Measurements from ENCODE around the gene PRKAR1A. TPM values are rescaled to one million over a fixed set of nuclear protein-coding genes. Genes with fewer than 3 reads are reported as not detected.
"Not testable (repeated sequence)": the region's sequence is repeated elsewhere in the genome, so short reads cannot be mapped to it uniquely, and the experiment has no call there.

PRKAR1A gene
- total RNA-seq, 2 experiments from 2014 or later, result 200 to 203 TPM

- POLR2A ChIA-PET, result no interaction called here
- DNase-seq, result no peak
- H3K36me3 Mint-ChIP-seq (ENCODE audit: low read depth), result no peaks in the 10 kb centered on the region
- H3K4me3 Mint-ChIP-seq, result no peak overlapping the region
- H3K4me1 Mint-ChIP-seq, result no peaks in the 10 kb centered on the region
- H3K27ac Mint-ChIP-seq, result no peak overlapping the region
- CTCF ChIA-PET, result no interaction called here
- no peaks in the 10 kb centered on the region for H3K9me3 Mint-ChIP-seq
- peaks cover 7% of the 10 kb centered on the region for H3K27me3 Mint-ChIP-seq
These were observed 67.1 kb downstream of the PRKAR1A start for GRCh38 chr17:68579194-68579927.

GRCh38 chr17:68580236-68580770, 68.1 kb downstream of the PRKAR1A start:
- CTCF ChIA-PET, result no interaction called here
- no peak for DNase-seq
- Mint-ChIP-seq H3K36me3 (ENCODE audit: low read depth) (no peaks in the 10 kb centered on the region), H3K4me1 (no peaks in the 10 kb centered on the region), H3K4me3 (no peak overlapping the region), H3K27me3 (peaks cover 7% of the 10 kb centered on the region), H3K9me3 (no peaks in the 10 kb centered on the region), H3K27ac (no peak overlapping the region)
- POLR2A ChIA-PET, result no interaction called here

GRCh38 chr17:68581863-68582645, 69.8 kb downstream of the PRKAR1A start:
- Mint-ChIP-seq H3K9me3 (no peaks in the 10 kb centered on the region), H3K36me3 (ENCODE audit: low read depth) (no peaks in the 10 kb centered on the region), H3K4me3 (no peak overlapping the region), H3K27me3 (peaks cover 7% of the 10 kb centered on the region), H3K4me1 (no peaks in the 10 kb centered on the region), H3K27ac (no peak overlapping the region)
- no peak for DNase-seq
- ChIA-PET POLR2A (no interaction called here), CTCF (no interaction called here)

GRCh38 chr17:68582867-68583266, 70.6 kb downstream of the PRKAR1A start:
- H3K9me3 Mint-ChIP-seq; DNase-seq; H3K27ac Mint-ChIP-seq; CTCF ChIA-PET; H3K4me3 Mint-ChIP-seq; H3K4me1 Mint-ChIP-seq; H3K27me3 Mint-ChIP-seq; H3K36me3 Mint-ChIP-seq (ENCODE audit: low read depth); POLR2A ChIA-PET: not testable (repeated sequence)

- Mint-ChIP-seq H3K4me3 (no peak overlapping the region), H3K36me3 (ENCODE audit: low read depth) (no peaks in the 10 kb centered on the region), H3K9me3 (no peaks in the 10 kb centered on the region), H3K27me3 (peaks cover 10% of the 10 kb centered on the region), H3K4me1 (no peaks in the 10 kb centered on the region), H3K27ac (no peak overlapping the region)
- CTCF ChIA-PET, result interaction anchor here (0.9 kb wide), 1 partner anchor 12 kb away, joined by 4 read pairs; no protein-coding TSS in a partner anchor
- no peak for DNase-seq
- POLR2A ChIA-PET, result no interaction called here
These were observed 72.5 kb downstream of the PRKAR1A start for GRCh38 chr17:68584581-68585303.

- Mint-ChIP-seq H3K4me1 (no peaks in the 10 kb centered on the region), H3K27me3 (peaks cover 9% of the 10 kb centered on the region), H3K36me3 (ENCODE audit: low read depth) (no peaks in the 10 kb centered on the region), H3K27ac (no peak overlapping the region), H3K9me3 (no peaks in the 10 kb centered on the region), H3K4me3 (no peak overlapping the region)
- no peak for DNase-seq
- ChIA-PET POLR2A (no interaction called here), CTCF (no interaction called here)
These were observed 73.4 kb downstream of the PRKAR1A start for GRCh38 chr17:68585643-68586042.

GRCh38 chr17:68587026-68587425, 74.8 kb downstream of the PRKAR1A start:
- H3K4me3 Mint-ChIP-seq, result no peak overlapping the region
- no peaks in the 10 kb centered on the region for H3K4me1 Mint-ChIP-seq
- DNase-seq, result no peak
- peaks cover 12% of the 10 kb centered on the region for H3K27me3 Mint-ChIP-seq
- no peaks in the 10 kb centered on the region for H3K9me3 Mint-ChIP-seq
- CTCF ChIA-PET, result interaction anchor here (1.2 kb wide), 1 partner anchor 11 kb away, joined by 3 read pairs; no protein-coding TSS in a partner anchor
- H3K27ac Mint-ChIP-seq, result no peak overlapping the region
- POLR2A ChIA-PET, result no interaction called here
- no peaks in the 10 kb centered on the region for H3K36me3 Mint-ChIP-seq (ENCODE audit: low read depth)

- POLR2A ChIA-PET, result no interaction called here
These were observed 75.6 kb downstream of the PRKAR1A start for GRCh38 chr17:68587847-68588246.

GRCh38 chr17:68588362-68588761, 76.1 kb downstream of the PRKAR1A start:
- ChIA-PET CTCF (interaction anchor here (1.2 kb wide), 1 partner anchor 13 kb away, joined by 3 read pairs; no protein-coding TSS in a partner anchor), POLR2A (no interaction called here)
- Mint-ChIP-seq H3K36me3 (ENCODE audit: low read depth) (no peaks in the 10 kb centered on the region), H3K27ac (no peak overlapping the region), H3K4me3 (no peak overlapping the region), H3K4me1 (no peaks in the 10 kb centered on the region), H3K27me3 (peaks cover 20% of the 10 kb centered on the region), H3K9me3 (no peaks in the 10 kb centered on the region)
- no peak for DNase-seq

More at GRCh38 chr17:68587847-68588246, 75.6 kb downstream of the PRKAR1A start:
- Mint-ChIP-seq H3K4me1 (no peaks in the 10 kb centered on the region), H3K9me3 (no peaks in the 10 kb centered on the region), H3K36me3 (ENCODE audit: low read depth) (no peaks in the 10 kb centered on the region), H3K27me3 (peaks cover 18% of the 10 kb centered on the region), H3K4me3 (no peak overlapping the region), H3K27ac (no peak overlapping the region)
- no peak for DNase-seq
- CTCF ChIA-PET, result interaction anchor here (1.2 kb wide), 1 partner anchor 12 kb away, joined by 3 read pairs; no protein-coding TSS in a partner anchor

GRCh38 chr17:68589086-68589485, 76.9 kb downstream of the PRKAR1A start:
- no peak for DNase-seq
- no peaks in the 10 kb centered on the region for H3K9me3 Mint-ChIP-seq
- no peak overlapping the region for H3K27ac Mint-ChIP-seq
- no peaks in the 10 kb centered on the region for H3K36me3 Mint-ChIP-seq (ENCODE audit: low read depth)
- no peak overlapping the region for H3K4me3 Mint-ChIP-seq
- peaks cover 22% of the 10 kb centered on the region for H3K27me3 Mint-ChIP-seq
- H3K4me1 Mint-ChIP-seq, result no peaks in the 10 kb centered on the region
- ChIA-PET POLR2A (no interaction called here), CTCF (no interaction called here)

GRCh38 chr17:68591583-68591982, 79.4 kb downstream of the PRKAR1A start:
- H3K4me3 Mint-ChIP-seq, result no peak overlapping the region
- POLR2A ChIA-PET, result no interaction called here
- no peak overlapping the region for H3K27ac Mint-ChIP-seq
- no peak for DNase-seq
- CTCF ChIA-PET, result no interaction called here
- H3K27me3 Mint-ChIP-seq, result peaks cover 38% of the 10 kb centered on the region
- H3K36me3 Mint-ChIP-seq (ENCODE audit: low read depth), result no peaks in the 10 kb centered on the region
- H3K9me3 Mint-ChIP-seq, result no peaks in the 10 kb centered on the region
- H3K4me1 Mint-ChIP-seq, result peaks cover 13% of the 10 kb centered on the region

GRCh38 chr17:68592009-68592408, 79.8 kb downstream of the PRKAR1A start:
- no peak for DNase-seq
- Mint-ChIP-seq H3K36me3 (ENCODE audit: low read depth) (no peaks in the 10 kb centered on the region), H3K9me3 (no peaks in the 10 kb centered on the region), H3K27me3 (peaks cover 42% of the 10 kb centered on the region), H3K27ac (no peak overlapping the region), H3K4me3 (no peak overlapping the region), H3K4me1 (peaks cover 13% of the 10 kb centered on the region)
- ChIA-PET CTCF (no interaction called here), POLR2A (no interaction called here)
